ENCODE data around the gene PAX5.

DNA sequence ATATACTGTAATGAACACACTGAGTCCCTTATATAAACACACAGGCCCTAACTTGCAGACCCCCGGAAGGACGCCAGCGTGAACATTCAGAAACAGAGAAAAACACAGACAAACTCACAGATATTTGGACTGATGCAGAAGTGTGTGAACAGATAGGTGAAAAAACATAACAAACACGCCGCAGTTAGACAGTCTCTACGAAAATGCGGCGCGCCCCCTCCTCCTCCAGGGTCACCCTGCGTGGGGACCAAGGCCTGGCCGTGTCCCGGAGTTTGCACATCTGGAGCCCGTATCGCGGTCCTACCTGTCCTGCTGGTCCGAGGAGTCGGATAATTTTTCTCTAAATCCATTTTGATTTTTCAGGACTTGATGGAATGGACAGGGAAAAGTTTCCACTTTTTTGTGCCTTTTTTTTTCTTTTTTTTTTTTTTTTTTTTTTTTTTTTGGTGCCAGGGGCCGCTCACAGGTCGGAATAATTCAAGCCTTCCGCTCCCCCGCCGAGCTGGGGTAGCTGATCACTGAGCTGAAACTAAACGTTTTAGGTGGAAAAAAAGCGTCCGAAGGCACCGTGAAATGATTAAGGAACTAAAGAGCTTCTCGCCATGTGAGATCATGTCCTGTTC lies at the start of gene PAX5:
- no peak for TF ChIP-seq ZFX (IDR thresholded peaks at IDR 0.05; ENCODE audit: borderline replicate concordance)
- TF ChIP-seq CTCF (IDR thresholded peaks at IDR 0.05) = no peak
